ENCODE data around the gene GLCCI1.

DNA sequence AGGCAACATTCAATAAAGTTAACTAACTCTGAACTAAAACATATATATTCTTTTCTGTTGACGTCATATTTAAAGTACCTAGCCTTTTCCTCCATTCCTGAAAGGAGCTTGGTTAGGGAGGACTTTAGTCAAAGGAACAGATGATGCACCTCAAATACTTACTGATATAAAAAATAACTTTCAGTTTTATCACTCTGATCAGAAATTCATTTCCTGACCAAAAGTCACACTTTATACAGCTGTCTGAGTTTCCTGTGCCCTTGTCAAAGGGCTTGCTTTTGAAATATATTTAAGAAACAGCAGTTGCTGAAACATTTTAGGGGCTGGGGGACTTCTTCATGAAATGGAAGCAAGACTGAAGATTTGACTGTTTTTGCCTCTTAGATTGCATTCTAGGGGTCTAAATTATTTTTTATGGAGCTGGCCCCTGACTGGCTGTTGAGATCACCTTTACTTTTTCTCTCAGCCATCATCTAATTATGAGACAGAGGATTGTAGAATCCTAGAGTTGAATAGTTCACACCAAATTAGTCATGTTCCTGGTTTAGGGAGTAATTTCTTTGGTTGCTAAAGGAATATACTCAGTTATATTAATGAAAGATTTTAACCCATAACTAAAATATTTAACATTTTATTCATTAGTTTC is 46.6 kb downstream of the GLCCI1 start:
- TF ChIP-seq GATA2 (IDR thresholded peaks at IDR 0.05; ENCODE audit: low read depth, low read length) (no peak), GATA3 (IDR thresholded peaks at IDR 0.05; ENCODE audit: low read depth, low read length) (no peak)

Measured in SH-SY5Y (cell line).